Activated CD8-positive, alpha-beta memory T cell treated with anti-CD3 and anti-CD28 coated beads for 4 hours (primary cell): ENCODE results near the gene AK3.
"Not testable (repeated sequence)": the region's sequence is repeated elsewhere in the genome, so short reads cannot be mapped to it uniquely, and the experiment has no call there.

Source experiments
- DNase-seq, 2 donors: peaks; one replicate each; pipeline ENCODE4 v3.0.0-alpha.2; 2020; ENCODE audit warnings: low read depth in 2 of 2

Gene AK3

DNA sequence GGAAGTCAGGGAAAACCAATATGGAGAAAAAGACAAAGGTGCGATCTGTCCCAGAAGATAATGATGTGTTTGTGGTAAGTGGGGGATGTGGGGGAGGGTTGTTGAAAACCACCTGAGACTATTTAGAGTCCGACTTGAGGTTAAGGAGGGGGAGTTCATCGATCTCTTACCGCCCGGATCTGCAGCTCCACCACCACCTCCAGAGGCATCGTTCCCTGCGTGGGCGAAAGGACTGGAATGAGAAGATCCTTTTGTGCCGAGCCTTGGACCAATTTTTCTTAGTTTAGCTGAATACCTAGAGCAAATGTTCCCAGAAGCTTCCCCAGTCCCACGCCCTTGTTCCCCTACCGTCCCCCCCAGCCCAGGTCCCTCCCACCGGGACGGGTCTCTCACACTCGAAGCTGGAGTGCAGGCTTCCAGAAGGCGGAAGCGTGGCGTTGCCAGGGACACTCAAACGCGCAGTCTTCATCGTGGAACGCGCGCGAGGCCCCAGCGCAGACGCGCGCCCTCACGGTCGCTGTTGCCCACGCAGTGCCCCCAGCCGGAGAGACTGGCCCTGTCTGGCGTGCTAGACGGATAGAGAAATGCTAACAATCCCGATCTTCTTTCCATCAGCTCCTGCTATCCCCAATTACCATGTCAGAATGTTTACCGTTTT lies 74.8 kb downstream of the AK3 start, which contains the start of gene SPATA6L:
TSS of gene SPATA6L (minus strand) at position 439 of the 658 bp plus-strand sequence. CDS start at position 209, 230 bp downstream.
- DNase-seq: no peak

DNA sequence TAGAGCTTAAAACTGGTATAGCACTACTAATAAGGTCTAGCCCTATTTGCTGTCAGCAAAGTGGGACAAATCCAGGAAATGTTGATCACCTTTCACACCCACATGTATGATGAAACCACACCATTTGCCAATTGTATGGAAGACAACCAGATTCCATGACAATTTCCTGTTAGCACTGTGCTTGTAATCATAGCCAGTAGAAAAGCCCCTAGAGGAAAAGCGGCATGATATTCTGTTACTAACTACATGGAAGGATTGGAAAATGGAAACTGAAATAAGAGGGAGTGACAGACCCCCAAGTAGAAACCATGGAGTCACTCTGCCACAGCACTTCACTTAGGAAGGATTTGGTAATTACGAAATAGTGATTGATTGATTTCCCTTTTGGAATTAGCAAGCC lies 75.6 kb downstream of the AK3 start:
- DNase-seq: no peak

DNA sequence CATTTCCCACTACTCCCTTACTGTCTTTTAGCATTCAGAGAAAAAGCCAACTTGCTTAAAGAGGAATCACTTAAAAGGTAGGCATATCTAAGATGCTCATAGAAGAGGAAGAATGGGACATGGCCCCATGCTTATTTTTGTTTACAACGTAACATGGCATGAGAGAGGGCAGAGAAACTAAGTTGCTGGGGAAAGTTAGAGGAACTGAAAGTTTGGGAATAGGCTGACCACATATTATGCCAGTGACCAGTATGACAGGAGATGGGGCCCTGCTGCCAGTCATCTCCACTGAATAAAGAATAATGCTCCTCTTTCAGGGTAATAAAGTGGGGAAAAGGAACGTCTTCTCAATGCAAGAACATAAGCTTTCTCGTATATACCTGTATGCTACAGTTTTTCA lies 77.0 kb downstream of the AK3 start:
- no peak for DNase-seq

- no peak for DNase-seq
These were observed 77.8 kb downstream of the AK3 start for GRCh38 chr9:4662989-4663792.

DNA sequence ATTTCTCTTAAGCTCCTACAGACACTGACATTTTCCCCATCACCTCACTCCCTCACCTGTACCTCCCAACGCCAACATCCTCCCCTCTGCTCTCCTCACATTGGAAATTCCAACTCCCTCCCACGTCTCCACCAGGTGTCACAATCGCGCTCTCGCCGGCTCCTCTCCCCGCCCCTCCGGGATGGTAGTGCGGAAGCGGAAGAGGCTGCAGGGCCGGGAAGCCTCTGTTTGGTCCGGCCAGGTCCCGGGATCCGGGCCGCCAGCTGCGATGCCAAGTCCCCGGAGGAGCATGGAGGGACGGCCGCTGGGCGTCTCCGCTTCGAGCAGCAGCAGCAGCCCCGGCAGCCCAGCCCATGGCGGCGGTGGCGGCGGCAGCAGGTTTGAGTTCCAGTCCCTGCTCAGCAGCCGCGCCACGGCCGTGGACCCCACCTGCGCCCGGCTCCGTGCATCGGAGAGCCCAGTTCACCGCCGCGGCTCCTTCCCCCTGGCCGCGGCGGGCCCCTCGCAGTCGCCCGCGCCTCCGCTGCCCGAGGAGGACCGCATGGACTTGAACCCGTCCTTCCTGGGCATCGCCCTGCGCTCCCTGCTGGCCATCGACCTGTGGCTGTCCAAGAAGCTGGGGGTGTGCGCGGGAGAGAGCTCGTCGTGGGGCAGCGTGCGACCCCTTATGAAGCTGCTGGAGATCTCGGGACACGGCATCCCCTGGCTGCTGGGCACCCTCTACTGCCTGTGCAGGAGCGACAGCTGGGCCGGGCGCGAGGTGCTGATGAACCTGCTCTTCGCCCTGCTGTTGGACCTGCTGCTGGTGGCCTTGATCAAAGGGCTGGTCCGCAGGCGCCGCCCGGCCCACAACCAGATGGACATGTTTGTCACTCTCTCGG lies 78.7 kb downstream of the AK3 start, which contains the start of gene PLPP6:
TSS of gene PLPP6 (plus strand) at position 187 of the 881 bp plus-strand sequence. CDS start at position 269, 82 bp downstream.
- DNase-seq: peak in 1 of 2 donors; percentile 52

DNA sequence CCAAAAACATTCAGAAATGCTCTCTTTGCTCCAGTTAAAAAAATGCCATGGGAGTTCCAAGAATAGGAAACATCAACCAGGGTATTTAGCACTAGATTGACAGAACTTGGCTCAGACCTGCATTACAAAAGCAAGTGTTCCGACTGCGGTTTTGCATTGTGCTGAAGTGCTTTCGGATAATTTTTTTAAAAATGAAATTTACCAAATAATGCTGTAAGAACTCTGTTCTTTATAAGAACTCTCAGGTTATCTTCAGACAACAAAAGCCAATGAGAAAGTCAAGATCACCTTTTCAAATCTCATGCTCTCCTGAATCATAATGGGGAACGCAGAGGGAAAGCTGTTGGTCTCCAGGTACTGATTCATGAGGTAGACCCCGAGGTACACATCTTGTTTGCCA lies 79.4 kb downstream of the AK3 start:
- DNase-seq: no peak

GRCh38 chr9:4661165-4661564 lies 79.8 kb downstream of the AK3 start:
- no peak for DNase-seq

- not testable (repeated sequence) for DNase-seq
These were observed 80.3 kb downstream of the AK3 start for GRCh38 chr9:4660665-4661064.
